ENCODE data around the gene CENPC.

Gene CENPC

GRCh38 chr4:67545199-67546003, at the start of gene CENPC:
TSS of gene CENPC (minus strand) at chr4:67545503. CDS start at chr4:67545355, 148 bp downstream.
- peak; percentile 98 for DNase-seq

GRCh38 chr4:67593741-67594175, 48.5 kb upstream of the CENPC start:
- DNase-seq, result peak; percentile 51

GRCh38 chr4:67587156-67587555, 41.9 kb upstream of the CENPC start:
- no peak for DNase-seq

- no peak for DNase-seq
Measured at GRCh38 chr4:67584496-67584895, 39.2 kb upstream of the CENPC start.

GRCh38 chr4:67581913-67582312, 36.6 kb upstream of the CENPC start:
- no peak for DNase-seq

GRCh38 chr4:67581208-67581857, 36.0 kb upstream of the CENPC start:
- no peak for DNase-seq

- no peak for DNase-seq
Measured at GRCh38 chr4:67580577-67580976, 35.3 kb upstream of the CENPC start.

GRCh38 chr4:67576538-67576937, 31.2 kb upstream of the CENPC start:
- no peak for DNase-seq

GRCh38 chr4:67576059-67576466, 30.8 kb upstream of the CENPC start:
- no peak for DNase-seq

- DNase-seq, result peak; percentile 83
Measured at GRCh38 chr4:67575232-67576058, 30.1 kb upstream of the CENPC start.

GRCh38 chr4:67573193-67573592, 27.9 kb upstream of the CENPC start:
- peak; percentile 58 for DNase-seq

GRCh38 chr4:67571975-67572374, 26.7 kb upstream of the CENPC start:
- DNase-seq, result peak; percentile 30

- no peak for DNase-seq
Measured at GRCh38 chr4:67570537-67570936, 25.2 kb upstream of the CENPC start.

GRCh38 chr4:67568820-67569219, 23.5 kb upstream of the CENPC start:
- DNase-seq, result peak; percentile 40

- DNase-seq, result no peak
Measured at GRCh38 chr4:67566335-67566734, 21.0 kb upstream of the CENPC start.

- no peak for DNase-seq
Measured at GRCh38 chr4:67565284-67565683, 20.0 kb upstream of the CENPC start.

GRCh38 chr4:67558493-67558892, 13.2 kb upstream of the CENPC start, which contains the start of gene STAP1:
TSS of gene STAP1 (plus strand) at chr4:67558727. CDS start at chr4:67558810, 83 bp downstream.
- DNase-seq, result peak; percentile 83

GRCh38 chr4:67556436-67556835, 11.1 kb upstream of the CENPC start:
- no peak for DNase-seq

- DNase-seq, result no peak
Measured at GRCh38 chr4:67555447-67555846, 10.1 kb upstream of the CENPC start.

GRCh38 chr4:67554096-67554495, 8.8 kb upstream of the CENPC start:
- DNase-seq, result no peak

GRCh38 chr4:67552146-67552792, 7.0 kb upstream of the CENPC start:
- peak; percentile 74 for DNase-seq

GRCh38 chr4:67550857-67551256, 5.6 kb upstream of the CENPC start:
- no peak for DNase-seq

- no peak for DNase-seq
Measured at GRCh38 chr4:67550451-67550850, 5.1 kb upstream of the CENPC start.

All from OCI-M1 (cell line).